GM12874 (cell line): ENCODE results near the gene SRCIN1.

Experiments
- TF ChIP-seq, protein P1 (sequence below): IDR thresholded peaks from 2 replicates; pipeline ENCODE4 v1.5.1; 2011; ENCODE audit warnings: low read depth, mild to moderate bottlenecking, control low read depth, low read length, moderate library complexity; ENCODE audit not compliant: insufficient read depth

The SRCIN1 gene

DNA sequence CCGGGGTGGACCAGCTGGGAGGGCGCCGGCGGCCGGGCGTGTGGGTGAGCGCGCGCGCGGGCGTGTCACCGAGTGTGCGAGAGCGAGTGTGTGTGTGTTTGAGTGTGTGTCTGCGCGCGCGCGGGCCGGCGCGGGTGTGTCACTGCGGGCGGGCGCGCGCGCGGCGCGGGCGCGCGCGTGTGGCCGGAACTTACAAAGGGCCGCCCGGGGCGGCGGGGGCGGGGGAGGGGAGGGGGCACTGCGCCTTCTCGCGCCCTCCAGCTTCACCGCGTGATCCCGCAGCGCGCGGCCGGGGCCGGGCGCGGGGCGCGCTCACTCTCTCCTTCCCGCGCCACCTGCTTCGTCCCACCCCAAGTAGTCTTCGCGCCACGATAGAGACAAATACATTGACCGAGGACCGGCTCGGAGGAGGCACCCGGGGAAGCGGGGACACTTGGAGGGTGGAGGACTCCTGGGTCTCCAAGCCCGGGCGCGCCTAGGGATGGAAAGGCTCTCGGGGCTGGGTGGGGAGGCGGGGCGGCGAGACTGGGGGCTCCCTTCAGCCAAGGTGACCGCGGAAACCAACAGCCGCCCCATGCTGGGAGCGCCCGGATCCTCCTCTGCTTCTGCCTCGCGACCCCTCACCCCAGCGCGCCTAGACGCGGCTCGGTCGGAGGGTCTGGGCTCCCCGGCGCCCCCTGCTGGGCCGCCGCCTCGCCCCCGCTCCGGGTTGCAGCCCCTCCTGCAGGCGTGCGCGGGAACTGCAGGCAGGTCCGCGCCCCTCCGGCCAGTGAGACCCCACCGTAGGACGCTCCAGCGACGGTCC lies at the start of gene SRCIN1:
Gene SRCIN1, minus strand, starts transcription at position 112 of the 805 bp plus-strand sequence. CDS start 247 bp downstream, outside the sequence.
- TF ChIP-seq, protein P1, sequence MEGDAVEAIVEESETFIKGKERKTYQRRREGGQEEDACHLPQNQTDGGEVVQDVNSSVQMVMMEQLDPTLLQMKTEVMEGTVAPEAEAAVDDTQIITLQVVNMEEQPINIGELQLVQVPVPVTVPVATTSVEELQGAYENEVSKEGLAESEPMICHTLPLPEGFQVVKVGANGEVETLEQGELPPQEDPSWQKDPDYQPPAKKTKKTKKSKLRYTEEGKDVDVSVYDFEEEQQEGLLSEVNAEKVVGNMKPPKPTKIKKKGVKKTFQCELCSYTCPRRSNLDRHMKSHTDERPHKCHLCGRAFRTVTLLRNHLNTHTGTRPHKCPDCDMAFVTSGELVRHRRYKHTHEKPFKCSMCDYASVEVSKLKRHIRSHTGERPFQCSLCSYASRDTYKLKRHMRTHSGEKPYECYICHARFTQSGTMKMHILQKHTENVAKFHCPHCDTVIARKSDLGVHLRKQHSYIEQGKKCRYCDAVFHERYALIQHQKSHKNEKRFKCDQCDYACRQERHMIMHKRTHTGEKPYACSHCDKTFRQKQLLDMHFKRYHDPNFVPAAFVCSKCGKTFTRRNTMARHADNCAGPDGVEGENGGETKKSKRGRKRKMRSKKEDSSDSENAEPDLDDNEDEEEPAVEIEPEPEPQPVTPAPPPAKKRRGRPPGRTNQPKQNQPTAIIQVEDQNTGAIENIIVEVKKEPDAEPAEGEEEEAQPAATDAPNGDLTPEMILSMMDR = peak; percentile 100

GRCh38 chr17:38654411-38655398 lies 49.0 kb upstream of the SRCIN1 start:
- TF ChIP-seq, protein P1 = no peak

GRCh38 chr17:38653679-38654078 lies 47.9 kb upstream of the SRCIN1 start:
- TF ChIP-seq, protein P1 = no peak

- TF ChIP-seq, protein P1 = no peak
These were observed 47.5 kb upstream of the SRCIN1 start for GRCh38 chr17:38653230-38653629.

- TF ChIP-seq, protein P1 = no peak
These were observed 32.2 kb upstream of the SRCIN1 start for GRCh38 chr17:38637951-38638350.

DNA sequence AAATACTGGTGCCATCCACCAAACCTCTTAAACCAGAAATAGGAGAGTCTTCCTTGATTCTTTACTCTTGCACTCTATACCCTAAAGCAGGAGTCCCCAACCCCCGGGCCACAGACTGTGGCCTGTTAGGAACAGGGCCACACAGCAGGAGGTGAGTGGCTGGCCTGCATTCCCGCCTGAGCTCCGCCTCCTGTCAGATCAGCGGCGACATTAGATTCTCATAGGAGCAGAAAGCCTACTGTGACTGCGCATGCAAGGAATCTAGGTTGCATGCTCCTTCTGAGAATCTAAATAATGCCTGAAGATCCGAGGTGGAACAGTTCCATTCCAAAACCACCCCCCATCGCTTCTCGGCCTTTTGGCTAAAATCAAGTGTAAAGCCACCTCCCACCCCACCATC lies 30.3 kb upstream of the SRCIN1 start:
- TF ChIP-seq, protein P1 = no peak

DNA sequence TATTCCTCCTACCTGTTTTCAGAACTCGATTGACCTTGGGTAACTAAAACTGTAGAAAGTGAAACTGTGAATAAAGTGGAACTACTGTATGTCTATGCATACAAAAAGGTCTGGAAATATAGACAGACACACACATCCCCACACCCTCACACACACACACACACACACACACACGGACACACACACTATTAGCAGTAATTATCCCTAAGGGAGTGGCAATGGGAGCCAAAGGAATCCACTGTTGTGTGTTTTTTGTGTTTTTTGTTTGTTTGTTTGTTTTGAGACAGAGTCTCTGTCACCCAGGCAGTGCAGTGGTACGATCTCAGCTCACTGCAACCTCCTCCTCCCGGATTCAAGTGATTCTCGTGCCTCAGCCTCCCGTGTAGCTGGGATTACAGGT lies 26.6 kb upstream of the SRCIN1 start:
- TF ChIP-seq, protein P1 = no peak
